ENCODE results near the gene CYRIA.

CYRIA gene

GRCh38 chr2:16650287-16651249 lies 15.1 kb downstream of the CYRIA start:
- DNase-seq (ENCODE audit: low read depth in 2 of 2): no peak

GRCh38 chr2:16649353-16650286 lies 16.0 kb downstream of the CYRIA start:
- no peak for DNase-seq (ENCODE audit: low read depth in 2 of 2)

- no peak for DNase-seq (ENCODE audit: low read depth in 2 of 2)
Observed at GRCh38 chr2:16647992-16648617, 17.5 kb downstream of the CYRIA start.

DNA sequence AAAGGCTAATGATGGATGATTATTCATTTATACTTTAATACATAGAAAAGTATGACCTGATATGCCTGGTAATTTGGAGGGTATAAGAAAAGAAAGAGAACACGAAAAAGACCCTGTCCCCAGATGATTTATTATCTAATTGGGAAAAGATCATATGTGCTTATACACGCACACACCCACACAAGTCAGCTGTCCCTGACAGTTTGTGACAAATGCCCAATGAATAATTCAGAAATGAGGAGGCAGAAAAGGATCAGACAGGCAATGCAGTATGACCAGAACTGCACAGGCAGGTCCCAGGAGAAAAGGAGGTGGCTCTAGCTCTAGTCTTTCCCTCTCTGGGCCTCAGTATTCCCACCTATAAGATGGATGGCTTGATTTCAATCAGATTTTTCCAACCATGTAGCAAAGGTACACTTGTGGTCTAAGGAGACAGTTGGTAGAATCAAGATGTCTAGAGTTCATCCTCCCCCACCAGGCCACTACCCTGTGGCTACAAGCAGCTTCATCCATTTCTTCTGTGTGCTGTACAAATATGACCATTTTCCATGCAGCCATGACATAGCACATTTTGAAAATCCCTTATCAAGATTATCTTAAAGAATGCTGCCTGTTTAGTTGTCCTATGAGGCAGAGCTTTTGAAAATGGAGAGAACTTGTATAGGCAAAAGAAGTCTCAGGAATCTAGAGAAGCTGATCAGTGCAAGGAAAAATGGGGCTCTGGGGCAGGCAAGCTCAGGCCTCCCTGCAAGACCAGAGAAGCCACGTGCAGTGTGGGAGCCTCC lies 19.7 kb downstream of the CYRIA start:
- no peak for DNase-seq (ENCODE audit: low read depth in 2 of 2)

DNA sequence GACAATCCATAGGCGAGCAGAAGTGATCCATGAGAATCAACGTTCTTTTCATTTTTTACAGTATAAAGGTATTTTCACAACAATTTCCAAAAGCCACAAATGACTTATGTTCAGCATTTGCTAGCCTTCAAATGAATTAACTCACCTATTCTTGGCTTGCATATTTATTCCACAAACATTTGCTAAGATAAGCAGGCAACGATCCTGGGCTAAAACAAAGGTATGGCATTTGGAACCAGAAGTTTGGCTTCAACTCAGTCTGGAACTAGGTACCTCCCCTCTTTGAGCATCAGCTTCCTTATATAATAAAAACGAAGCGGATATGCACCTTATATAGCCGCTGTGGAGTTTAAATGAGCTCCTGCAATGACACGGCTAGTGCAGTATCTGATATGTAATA lies 20.5 kb downstream of the CYRIA start:
- no peak for DNase-seq (ENCODE audit: low read depth in 2 of 2)

- DNase-seq (ENCODE audit: low read depth in 2 of 2): no peak
Observed at GRCh38 chr2:16644221-16644925, 21.3 kb downstream of the CYRIA start.

- DNase-seq (ENCODE audit: low read depth in 2 of 2): no peak
Observed at GRCh38 chr2:16643099-16643498, 22.5 kb downstream of the CYRIA start.

- no peak for DNase-seq (ENCODE audit: low read depth in 2 of 2)
Observed at GRCh38 chr2:16642088-16642487, 23.5 kb downstream of the CYRIA start.

- no peak for DNase-seq (ENCODE audit: low read depth in 2 of 2)
Observed at GRCh38 chr2:16641509-16641908, 24.1 kb downstream of the CYRIA start.

- DNase-seq (ENCODE audit: low read depth in 2 of 2): no peak
Observed at GRCh38 chr2:16640867-16641266, 24.8 kb downstream of the CYRIA start.

GRCh38 chr2:16640001-16640700 lies 25.5 kb downstream of the CYRIA start:
- DNase-seq (ENCODE audit: low read depth in 2 of 2): no peak

- DNase-seq (ENCODE audit: low read depth in 2 of 2): no peak
Observed at GRCh38 chr2:16639431-16639830, 26.2 kb downstream of the CYRIA start.

- DNase-seq (ENCODE audit: low read depth in 2 of 2): no peak
Observed at GRCh38 chr2:16638946-16639345, 26.7 kb downstream of the CYRIA start.

- no peak for DNase-seq (ENCODE audit: low read depth in 2 of 2)
Observed at GRCh38 chr2:16637304-16637703, 28.3 kb downstream of the CYRIA start.

GRCh38 chr2:16635791-16636699 lies 29.6 kb downstream of the CYRIA start:
- DNase-seq (ENCODE audit: low read depth in 2 of 2): no peak

GRCh38 chr2:16633621-16634430 lies 31.8 kb downstream of the CYRIA start:
- no peak for DNase-seq (ENCODE audit: low read depth in 2 of 2)

GRCh38 chr2:16632598-16632997 lies 33.0 kb downstream of the CYRIA start:
- DNase-seq (ENCODE audit: low read depth in 2 of 2): no peak

- DNase-seq (ENCODE audit: low read depth in 2 of 2): no peak
Observed at GRCh38 chr2:16630463-16630862, 35.2 kb downstream of the CYRIA start.

Measured in stimulated activated CD8-positive, alpha-beta memory T cell treated with anti-CD3 and anti-CD28 coated beads, Interleukin-2, amount 100 ng/mL, for 48 hours (primary cell).